GM18499 (cell line): Measurements from ENCODE around the gene CDK18.

Experiments used
- ATAC-seq: cut with Tn5 transposase; IDR thresholded peaks from one replicate; pipeline ENCODE4 v1.9.1; 2021; ENCODE audit warnings: moderate number of reproducible peaks; ENCODE audit not compliant: insufficient read depth, unreplicated experiment

CDK18 gene

DNA sequence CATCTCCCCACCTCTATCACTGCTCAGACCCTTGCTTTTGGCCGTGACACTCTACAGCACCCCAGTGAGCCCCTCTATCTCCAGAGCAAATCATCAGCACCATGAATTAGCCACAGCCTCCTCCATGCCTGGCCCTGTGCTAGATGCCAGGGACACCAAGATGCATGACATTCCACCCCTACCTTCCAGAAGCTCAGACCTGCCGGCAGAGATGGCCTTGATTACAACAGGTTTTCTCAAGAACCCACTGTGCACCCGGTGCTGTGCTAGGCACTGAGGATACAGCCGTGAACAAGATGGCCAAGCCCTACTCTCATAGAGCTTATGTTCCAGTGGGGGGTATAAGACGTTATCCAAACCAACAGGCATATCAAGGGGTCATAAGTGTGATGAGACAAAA lies 30.6 kb downstream of the CDK18 start:
- ATAC-seq = no peak

DNA sequence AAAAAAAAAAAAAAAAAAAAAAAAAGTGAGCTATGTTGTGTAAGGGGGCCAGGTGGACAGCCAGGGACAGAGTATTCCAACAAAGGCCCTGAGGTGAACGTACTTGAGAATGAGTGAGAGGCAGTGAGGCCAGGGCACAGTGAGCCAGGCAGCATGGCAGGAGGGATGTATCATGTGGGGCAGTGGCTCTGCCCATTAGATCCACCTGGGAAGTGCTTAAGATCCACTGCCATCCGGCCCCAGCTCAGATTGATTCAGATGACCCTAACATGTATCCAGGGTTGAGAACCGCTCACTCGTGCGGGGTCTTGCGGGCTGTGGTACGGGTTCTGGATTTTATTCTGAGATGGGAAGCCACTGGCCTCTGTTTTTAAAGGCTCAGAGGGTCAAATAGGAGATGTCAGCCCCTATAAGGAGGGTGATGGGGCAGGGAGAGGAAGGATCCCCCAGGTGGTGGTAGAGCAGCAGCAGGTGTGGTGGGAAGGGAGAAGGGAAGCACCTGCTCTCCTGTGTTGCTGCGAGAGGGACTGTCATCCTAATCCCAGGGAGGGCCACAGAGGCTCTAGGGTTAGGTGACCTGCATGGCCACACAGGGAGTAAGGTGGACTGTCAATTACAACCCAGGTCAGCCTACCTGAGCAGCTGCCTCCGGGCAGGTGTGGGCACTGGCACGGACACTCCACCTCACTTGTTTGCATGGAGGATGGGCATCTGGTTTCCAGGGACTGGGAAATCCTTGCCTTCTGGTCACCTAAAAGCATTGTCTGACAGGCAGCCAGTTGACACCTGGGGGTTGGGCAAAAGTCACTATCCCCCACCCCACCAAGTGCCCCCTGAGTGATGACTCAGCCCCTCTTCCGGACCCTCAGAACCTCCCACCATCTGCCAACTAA lies 31.6 kb downstream of the CDK18 start:
- no peak for ATAC-seq

DNA sequence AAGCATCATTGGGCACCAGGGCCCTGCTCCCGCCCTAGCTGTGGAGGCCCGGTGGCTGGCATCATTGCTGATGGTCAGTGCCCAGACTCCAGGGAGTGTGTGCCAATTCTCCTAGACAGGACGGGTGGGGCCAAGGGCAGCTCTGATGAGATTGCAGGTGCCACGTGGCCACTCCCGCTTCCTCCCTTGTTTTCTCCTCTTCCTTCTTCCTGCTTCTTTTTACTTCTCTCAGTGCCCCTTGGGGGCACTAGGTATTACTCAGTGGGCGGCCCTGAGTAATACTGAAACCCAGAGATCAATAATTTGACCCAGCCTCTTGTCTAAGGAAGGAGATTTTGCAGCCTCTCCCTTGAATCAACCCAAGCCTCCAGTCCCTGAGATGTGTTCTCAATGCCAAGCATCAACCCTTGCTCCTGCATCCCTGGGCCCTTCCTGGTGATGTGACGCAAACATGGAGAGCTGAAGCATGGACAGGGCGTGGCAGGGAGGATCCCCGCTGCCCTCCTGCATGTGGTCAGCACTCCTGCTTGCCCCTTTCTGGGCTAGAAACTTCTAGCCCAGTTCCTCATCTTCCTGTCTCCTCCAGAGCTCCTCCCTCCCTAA lies 32.4 kb downstream of the CDK18 start:
- no peak for ATAC-seq

DNA sequence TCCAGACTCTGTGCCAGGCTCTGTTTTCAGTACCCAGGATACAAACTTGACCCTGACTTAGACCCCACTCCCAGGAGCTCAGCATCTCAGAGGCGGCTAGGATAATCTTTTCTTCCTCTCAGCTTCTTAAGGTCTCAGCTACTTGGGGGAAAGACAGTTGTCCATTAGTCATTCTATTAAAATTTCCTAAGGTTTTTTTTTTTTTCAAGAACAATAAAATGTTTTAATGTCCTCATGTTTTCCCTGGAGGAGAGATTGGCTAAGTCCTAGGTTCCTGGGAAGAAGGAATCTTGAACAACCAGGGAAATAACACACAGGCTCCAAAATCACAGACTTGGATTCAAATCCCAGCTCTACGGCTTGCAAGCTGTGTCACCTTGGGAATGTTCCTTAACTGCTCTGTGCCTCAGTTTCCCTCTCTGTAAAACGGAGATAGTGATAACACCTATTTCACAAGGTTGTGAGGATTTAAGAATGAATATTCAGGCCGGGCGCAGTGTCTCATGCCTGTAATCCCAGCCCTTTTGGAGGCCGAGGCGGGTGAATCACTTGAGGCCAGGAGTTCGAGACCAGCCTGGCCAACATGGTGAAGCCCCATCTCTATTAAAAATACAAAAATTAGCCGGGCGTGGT lies 33.0 kb downstream of the CDK18 start:
- ATAC-seq = no peak

DNA sequence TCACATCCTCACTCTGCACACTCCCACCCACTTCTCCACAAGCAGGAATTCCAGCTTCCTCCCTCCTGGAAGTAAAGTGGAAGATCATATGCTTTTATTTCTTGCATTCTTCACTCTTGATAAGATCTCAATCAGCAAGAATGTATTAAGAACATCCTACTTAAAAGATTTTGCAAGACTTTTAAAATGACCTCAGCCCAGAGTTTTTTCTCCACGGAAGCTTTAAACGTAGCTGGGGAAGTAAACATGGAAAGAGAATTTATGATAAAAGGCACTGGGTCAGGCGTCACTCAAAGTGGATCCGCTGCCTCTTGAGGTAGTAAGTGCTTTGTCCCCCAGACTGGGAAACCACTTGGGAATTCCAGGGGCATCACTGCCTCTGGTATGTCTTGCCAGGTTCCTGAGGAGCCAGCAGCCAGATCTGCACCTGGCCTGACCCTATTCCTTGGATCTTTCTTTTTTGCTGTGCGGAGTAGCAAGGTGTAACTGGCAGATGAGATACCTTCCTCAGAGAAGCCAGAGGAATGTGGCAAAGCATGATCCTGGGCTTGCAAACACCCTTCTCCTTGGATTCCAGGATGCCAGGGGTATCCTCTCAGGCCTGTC lies 33.9 kb downstream of the CDK18 start:
- no peak for ATAC-seq

DNA sequence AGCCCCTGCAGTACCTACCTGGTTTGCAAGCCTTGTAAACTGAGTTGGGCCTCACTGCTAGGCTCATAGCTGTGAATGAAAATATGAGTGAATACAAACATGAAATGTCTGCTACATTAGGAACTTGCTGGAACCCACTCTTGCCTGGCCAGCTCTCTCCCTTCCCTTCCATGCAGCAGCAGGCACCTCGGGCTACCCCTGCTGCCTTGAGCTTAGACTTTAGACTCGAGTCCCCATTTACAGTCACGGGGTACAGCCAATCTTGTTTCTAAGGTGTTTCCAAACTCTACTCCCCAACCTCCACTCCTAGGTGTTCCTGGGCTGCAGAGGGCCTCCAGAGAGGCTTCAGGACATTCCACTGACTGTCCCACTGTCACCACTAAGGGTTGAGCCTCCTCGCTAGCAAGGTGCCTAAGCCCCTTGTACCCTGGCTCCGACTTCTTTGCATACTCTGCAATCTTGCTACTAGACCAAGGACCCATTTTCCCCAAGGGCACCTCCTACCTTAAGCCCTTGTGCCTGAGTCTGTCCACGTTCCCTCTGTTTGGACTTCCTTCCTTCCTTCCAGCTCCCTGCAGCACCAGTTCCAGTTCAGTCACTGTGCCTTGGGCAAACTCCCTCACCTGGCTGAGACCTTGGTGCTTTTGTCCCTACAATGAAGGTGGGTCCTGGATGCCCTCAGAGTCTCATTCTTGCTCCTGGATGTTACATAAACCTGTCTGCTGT lies 36.9 kb downstream of the CDK18 start:
- ATAC-seq = no peak

DNA sequence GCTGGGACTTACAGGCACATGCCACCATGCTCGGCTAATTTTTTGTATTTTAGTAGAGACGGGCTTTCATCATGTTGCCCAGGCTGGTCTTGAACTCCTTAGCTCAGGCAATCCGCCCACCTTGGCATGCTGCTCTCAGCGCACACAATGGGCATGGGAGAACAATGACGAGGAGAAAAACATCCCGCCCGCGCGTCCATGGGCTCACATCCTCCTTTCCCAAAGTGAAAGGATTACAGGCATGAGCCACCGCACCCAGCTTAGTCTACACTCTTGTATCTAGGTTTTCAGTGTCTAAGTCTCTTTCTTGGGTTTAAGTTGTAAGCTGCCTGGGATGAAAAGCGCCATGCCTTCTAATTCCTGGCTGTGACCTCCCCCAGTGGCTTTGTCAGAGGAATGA lies 37.9 kb downstream of the CDK18 start:
- no peak for ATAC-seq

DNA sequence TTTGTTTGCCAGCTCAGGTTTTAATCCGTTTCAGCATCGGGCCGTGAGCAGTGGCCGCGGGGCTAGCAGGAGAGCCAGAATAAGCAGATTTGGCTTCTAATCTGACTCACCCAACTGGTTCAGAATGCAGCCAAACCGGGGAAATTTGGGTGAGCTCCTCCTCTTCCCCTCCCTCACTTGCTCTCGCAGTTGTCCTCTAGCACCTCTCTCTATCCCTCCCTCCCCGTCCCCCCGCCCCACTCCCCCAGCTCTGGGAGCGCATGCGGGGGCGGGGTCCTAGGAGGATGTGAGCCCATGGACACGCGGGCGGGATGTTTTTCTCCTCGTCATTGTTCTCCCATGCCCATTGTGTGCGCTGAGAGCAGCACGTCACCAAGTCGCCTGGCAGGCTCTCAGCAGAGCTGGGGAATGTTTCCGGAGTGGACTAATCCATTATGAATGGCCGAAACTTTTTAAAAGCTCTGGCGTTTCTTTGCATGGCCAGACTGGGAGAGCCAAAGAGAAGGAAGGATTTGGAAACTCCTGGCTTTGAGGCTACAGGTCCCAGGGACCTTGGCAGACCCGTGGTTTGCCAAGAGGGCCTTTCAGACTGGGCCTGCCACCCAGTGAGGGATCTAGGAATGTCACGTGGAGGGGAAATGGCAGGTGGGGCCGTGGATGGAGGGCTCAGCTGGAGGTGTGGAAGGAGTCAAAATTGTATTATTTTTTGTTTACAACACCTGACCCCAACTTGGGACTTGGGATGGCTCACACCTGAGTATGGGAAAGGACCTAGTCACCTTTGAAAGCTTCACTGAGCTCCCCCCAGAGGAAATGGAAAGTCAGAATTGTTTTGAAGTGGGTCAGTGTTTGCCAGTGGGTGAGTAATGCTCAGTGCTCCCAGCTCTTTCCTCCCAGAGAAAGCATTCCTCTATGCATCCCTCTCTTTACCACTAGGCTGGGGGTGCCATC lies 39.2 kb downstream of the CDK18 start:
- no peak for ATAC-seq

DNA sequence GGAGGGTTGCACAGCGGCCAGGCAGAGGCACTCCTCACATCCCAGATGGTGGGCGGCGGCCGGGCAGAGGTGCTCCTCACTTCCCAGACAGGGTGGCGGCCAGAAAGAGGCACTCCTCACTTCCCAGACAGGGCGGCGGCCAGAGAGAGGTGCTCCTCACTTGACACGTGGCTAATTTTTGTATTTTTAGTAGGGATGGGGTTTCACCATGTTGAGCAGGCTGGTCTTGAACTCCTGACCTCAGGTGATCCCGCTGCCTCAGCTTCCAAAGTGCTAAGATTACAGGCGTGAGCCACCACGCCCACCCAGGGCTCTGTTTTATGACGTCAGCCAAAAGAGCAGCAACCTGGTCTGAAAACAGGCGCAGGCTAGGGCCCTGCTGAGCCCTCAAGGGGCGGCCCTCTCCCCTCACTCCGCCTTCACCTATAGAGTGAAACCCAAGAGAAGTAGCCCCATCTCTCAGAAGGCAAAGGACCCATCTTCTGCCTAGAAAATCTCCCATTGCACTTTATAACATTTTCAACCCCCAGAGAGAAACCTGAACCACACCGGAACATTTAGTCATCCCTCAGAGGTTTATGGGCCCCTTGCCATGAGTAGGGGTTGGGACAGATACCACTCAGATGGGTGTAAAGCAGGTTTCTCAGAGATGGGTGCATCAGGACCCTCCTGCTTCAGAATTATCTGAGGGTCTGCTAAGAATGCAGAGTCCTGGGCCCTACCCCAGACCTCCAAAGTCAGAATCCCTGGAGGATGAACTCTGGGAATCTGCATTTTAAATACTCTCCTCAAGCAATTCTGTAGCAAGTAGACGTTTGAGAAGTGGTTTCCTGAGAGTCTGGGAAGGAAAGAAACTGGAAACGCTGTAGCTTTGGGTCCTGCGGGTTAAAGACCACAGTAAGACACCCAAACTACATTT lies 40.8 kb downstream of the CDK18 start:
- no peak for ATAC-seq

DNA sequence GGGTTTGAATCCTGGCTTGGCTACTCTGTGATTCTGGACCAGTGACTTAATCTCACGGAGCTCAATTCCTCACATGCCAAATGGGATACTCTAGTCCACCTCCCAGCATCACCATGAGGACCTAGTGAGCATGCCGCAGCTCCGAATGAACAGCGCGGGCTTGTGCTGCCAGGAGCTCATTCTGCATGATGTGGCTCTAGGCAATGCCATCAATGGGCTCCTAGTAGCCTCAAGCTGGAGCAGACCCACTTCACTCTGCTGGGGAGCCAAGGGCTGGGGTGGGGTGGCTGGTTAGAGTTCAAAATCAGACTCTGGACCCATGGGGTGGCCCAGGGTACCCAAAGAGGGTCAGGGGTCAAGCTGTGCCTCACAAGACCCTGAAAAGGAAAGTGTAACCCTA lies 41.5 kb downstream of the CDK18 start:
- ATAC-seq = no peak

DNA sequence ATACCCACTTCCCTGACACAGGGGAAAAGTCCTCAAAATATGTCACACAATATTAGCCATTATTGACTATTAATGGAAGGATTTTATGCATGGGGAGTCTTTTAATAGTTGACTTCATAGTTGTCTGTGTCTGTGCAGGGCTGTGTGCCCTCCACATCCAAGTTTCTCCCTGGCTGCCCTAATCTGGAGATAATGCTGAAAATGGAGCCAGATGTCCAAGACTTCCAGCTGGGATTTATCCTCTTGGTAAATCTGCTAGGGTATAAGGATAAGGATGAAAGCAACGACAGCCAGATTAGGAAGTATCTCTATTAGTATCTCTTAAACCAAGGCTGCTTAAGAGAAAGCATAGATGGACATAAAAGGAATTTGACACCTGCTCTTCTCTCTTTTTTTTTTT lies 42.1 kb downstream of the CDK18 start:
- ATAC-seq = no peak

DNA sequence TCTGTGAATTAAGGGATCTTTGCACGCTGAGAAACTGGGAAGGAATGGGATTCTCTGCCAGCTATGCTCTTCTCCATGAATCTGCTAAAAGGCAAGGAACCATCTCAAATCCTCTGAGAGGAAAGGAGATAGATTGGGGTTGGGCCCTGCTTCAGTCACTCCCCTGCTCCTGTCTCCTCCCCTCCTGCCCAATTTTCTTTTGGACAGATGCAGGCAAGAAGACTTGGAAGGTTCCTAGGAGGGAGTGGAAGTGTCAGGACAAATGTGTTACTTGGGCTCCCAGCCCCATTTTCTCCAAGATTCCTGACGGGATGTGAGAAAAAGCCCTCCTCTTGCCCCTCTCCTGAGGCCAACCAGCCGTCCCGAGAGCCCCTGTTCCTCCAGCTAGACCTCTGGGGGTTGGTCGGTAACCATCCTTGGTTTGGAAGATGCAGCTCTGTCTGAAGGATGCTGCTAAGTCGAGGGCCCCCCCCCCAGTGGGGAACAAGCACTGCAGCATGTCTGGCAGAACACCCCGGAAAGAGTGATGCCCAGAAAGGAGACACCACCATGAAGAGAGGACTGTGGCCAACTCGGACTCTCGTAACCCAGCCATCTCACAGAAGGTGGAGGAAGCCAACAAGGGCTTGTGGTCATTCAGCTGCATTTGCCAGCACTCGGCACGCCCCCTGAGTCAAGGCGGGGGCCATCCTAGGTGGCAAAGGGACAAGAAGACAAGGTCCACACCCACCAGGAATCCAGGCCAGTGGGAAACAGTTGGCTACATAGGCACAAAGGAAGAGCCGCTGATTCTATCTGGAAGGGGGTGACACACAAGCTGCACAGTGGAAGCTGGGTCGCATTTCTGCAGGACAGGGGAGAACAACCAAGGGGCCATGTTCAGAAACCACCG lies 43.7 kb downstream of the CDK18 start:
- no peak for ATAC-seq

DNA sequence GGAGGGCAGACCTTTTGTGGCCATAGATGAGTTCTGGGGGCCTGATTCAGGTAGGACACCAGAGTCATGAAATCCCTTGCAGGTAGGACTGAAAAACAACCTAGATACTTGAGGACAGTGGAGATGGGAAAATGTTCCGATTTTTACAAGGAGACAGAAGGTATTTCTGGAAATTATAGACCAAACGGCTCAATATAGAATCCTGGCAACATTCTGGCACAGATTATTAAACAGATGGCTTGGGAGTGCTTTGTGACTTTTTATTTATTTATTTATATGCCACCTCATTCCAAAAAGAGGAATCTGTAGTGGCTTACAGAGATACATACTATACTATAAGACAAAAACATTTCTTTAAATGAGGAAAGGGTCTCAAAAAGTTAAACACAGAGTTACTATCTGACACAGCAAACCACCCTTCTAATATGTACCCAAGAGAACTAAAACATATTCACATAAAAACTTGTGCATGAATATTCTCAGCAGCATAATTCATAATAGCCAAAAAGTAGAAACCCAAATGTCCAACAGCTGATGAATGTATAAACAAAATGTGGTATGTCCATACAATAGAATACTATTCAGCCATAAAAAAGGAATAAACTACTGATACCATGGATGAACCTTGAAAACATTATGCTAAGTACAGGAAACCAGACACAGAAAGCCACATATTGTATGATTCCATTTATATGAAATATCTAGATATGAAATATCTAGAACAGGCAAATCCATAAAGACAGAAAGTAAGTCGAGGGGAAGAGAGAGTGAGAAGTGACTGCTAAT lies 49.8 kb downstream of the CDK18 start:
- no peak for ATAC-seq

DNA sequence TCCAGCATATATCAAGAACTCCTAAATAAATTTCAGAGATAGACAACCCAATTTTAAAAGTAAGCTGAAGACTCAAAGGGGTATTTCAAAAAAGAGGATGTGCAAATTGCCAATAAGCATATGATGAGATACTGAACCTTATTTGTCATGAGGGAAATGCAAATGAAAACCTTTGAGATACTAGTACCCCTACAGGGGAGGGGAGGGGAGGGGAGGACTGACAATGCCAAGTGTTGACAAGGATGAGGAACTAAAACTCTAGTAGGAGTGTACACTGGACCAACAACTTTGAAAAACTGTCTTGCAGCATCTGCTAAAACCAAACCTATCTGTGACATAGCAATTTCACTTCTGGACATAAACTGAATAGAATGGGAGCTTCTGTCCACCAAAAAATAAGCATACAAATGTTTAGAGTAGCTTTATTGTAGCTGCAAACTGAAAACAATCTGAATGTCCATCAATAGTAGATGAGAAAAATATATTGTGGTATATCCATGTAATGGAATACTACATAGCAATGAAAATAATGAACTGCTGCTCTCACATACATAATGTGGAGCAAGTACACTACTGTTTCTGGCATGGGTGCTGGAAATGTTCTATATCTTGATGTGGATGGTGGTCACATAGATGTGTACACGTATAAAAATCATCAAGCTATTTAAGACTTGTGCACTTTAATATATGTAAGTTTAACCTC lies 57.2 kb downstream of the CDK18 start:
- no peak for ATAC-seq

DNA sequence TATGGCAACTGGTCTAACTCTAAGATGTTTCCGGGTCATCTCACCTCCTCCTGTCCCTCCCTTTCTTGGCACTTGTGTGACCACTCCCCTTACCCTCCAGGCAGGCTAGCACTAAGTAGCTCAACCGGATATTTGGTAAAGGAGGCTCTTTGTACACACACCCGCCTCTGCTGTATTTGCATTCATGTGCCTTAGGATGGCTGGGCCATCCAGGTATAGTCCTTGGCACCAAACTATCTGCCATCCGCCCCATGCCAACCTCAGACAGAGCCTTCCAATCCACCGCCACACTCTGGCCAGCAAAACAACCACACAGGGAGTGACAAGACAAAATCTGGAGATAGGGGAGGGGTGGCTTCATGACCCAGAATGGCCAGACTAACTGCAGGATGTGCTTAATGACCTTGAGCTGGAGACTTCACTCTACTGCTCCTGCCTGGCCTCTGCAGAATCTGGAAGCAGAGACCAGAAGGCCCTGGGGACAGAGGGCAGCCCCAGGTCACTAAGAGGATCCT lies 59.5 kb downstream of the CDK18 start:
- ATAC-seq = no peak

DNA sequence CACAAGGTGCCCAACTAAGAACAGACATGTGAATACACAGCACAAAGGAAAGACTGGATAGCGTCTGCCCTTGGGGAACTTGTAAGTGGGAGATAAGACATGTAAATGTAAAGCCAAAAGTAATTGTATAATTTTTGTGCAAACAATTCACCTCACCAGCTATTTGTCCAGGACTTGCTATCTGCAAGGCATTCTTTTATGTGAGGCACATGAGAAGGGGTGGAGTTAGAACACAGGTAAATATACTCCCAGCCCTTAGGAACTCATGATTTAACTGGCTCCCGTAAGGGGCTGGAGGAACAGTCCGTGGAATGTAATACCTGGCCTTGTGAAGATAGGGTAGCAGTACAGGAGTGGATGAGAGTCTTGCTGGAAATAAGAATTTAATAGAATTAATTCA lies 61.3 kb downstream of the CDK18 start:
- ATAC-seq = no peak
